ENCODE measurements around the gene CACNB4.

- TF ChIP-seq CTCF (IDR thresholded peaks at IDR 0.05) (no peak), POLR2A (IDR thresholded peaks at IDR 0.05) (no peak)
These were observed 42.4 kb downstream of the CACNB4 start for GRCh38 chr2:152056418-152056817.
